PC-9 (cell line): ENCODE results near the gene FUT7. TPM values are rescaled to one million over a fixed set of nuclear protein-coding genes. Genes with fewer than 3 reads are reported as not detected.

ENCODE experiments used
- BruUV-seq: library from RNA; stranded (reverse); fragments of 400-500 nt; replicated peaks from 2 replicates; lab custom pipeline; 2021; lab: Mats Ljungman, UMichigan
- CTCF ChIA-PET: fragments of 300-600 bp; sonication (Branson Sonifier 250); formaldehyde crosslinking; loops from one replicate; lab custom pipeline; 2022; ENCODE audit warnings: antibody characterized with exemption; lab: Charles Lee
- POLR2A ChIA-PET: fragments of 300-600 bp; sonication (Branson Sonifier 250); formaldehyde crosslinking; loops from one replicate; lab custom pipeline; 2022; ENCODE audit warnings: antibody characterized with exemption; ENCODE audit not compliant: unreplicated experiment; lab: Charles Lee
- DNase-seq, 2 experiments: peaks; one replicate each; pipeline versions ENCODE4 v3.0.0 to v3.0.0-alpha.2; 2015 to 2022; ENCODE audit warnings: mixed read lengths in 1 of 2
- H2AFZ ChIP-seq: fragments of 200-600 bp; sonication (generic); 2 replicates; pipeline ENCODE4 v1.8.1; 2017; ENCODE audit warnings: antibody characterized with exemption
- H3F3A ChIP-seq: fragments of 200-600 bp; sonication (generic); 2 replicates; pipeline ENCODE4 v1.8.1; 2017; ENCODE audit warnings: antibody characterized with exemption, mild to moderate bottlenecking, low read depth; ENCODE audit not compliant: insufficient read depth
- H3K27ac ChIP-seq: fragments of 200-600 bp; sonication (generic); 2 replicates; pipeline ENCODE4 v1.6.1; 2016; ENCODE audit warnings: mixed run types
- H3K27me3 ChIP-seq: fragments of 200-600 bp; sonication (generic); 2 replicates; pipeline ENCODE4 v1.6.1; 2016; ENCODE audit warnings: low read depth, mixed run types; ENCODE audit not compliant: insufficient read depth
- H3K36me3 ChIP-seq: fragments of 200-600 bp; sonication (generic); 2 replicates; pipeline ENCODE4 v1.6.1; 2016; ENCODE audit warnings: low read depth, mixed run types
- H3K4me1 ChIP-seq: fragments of 200-600 bp; sonication (generic); replicated peaks from 2 replicates; pipeline ENCODE4 v1.6.1; 2016; ENCODE audit warnings: mixed run types; ENCODE audit not compliant: insufficient read depth
- H3K4me2 ChIP-seq: fragments of 200-600 bp; sonication (generic); 2 replicates; pipeline ENCODE4 v1.6.1; 2017; ENCODE audit warnings: mixed run types
- H3K4me3 ChIP-seq: fragments of 200-600 bp; sonication (generic); 2 replicates; pipeline ENCODE4 v1.6.1; 2016; ENCODE audit warnings: mixed run types
- H3K79me2 ChIP-seq: fragments of 200-600 bp; sonication (generic); 2 replicates; pipeline ENCODE4 v1.6.1; 2017; ENCODE audit warnings: low read depth, mixed run types
- H3K9me2 ChIP-seq: fragments of 200-600 bp; sonication (generic); 2 replicates; pipeline ENCODE4 v1.8.1; 2017; ENCODE audit warnings: mild to moderate bottlenecking; ENCODE audit not compliant: insufficient read depth
- H3K9me3 ChIP-seq: fragments of 200-600 bp; sonication (generic); 2 replicates; pipeline ENCODE4 v1.8.1; 2016; ENCODE audit warnings: low read depth; ENCODE audit not compliant: insufficient read depth
- H4K20me1 ChIP-seq: fragments of 200-600 bp; sonication (generic); 2 replicates; pipeline ENCODE4 v1.8.1; 2017; ENCODE audit not compliant: insufficient read depth
- EZH2 ChIP-seq: fragments of 200-600 bp; sonication (generic); IDR thresholded peaks from 2 replicates; pipeline ENCODE4 v1.8.0; 2017; ENCODE audit warnings: antibody characterized with exemption, low read depth
- intact Hi-C: fragments of 100-400 bp; cut with micrococcal nuclease; formaldehyde crosslinking; loops from one replicate; pipeline ENCODE4 v1.10.0; 2022; ENCODE audit not compliant: unreplicated experiment
- total RNA-seq: library from RNA; stranded (reverse); gene quantifications from 2 replicates; pipeline ENCODE4 v1.2.3, GENCODE V29; 2021
- TF ChIP-seq, protein P1 (sequence below): fragments of 200-600 bp; sonication (generic); conservative IDR thresholded peaks from 2 replicates; pipeline ENCODE4 v1.6.1; 2017; ENCODE audit warnings: mixed run types, antibody characterized with exemption, mild to moderate bottlenecking, moderate library complexity

The FUT7 gene
- total RNA-seq, 1 experiment from 2014 or later, result not detected

DNA sequence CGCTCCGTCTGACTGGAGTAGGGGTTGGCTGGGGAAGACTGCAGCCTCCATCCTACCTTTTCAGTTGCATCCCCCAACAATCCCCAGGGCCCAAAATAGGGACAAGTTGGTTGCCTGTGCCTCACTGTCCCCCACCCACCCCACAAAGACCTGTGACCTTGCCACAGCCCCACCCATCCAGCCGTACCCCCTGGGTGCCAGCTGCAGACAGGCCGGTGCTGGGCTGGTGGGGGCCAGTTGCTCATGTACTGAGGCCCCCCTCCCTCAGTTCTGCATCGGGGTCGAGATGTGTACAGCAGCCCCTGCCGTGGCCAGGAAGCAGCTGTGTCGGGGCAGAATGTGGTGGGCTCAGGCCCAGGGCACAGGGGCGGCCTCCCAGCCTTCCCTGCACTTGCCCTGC is 48.7 kb downstream of the FUT7 start:
- CTCF ChIA-PET, result no interaction called here
- Histone ChIP-seq H3K4me2 (no peak overlapping the region), H3K27ac (no peak overlapping the region), H3K27me3 (no peaks in the 10 kb centered on the region), H3K9me3 (no peaks in the 10 kb centered on the region), H3F3A (peaks cover 12% of the 10 kb centered on the region; the same call in 1 of the 2 replicates), H3K4me3 (no peak overlapping the region), H3K9me2 (no peaks in the 10 kb centered on the region), H3K4me1 (peaks cover 9% of the 10 kb centered on the region), H3K36me3 (no peaks in the 10 kb centered on the region), H3K79me2 (no peaks in the 10 kb centered on the region), H2AFZ (no peak overlapping the region), H4K20me1 (no peaks in the 10 kb centered on the region)
- no peak for DNase-seq
- intact Hi-C loops, result no loop called here
- BruUV-seq, result no TSS peak
- POLR2A ChIA-PET, result no interaction called here
- TF ChIP-seq EZH2, result no peak
- TF ChIP-seq, protein P1, sequence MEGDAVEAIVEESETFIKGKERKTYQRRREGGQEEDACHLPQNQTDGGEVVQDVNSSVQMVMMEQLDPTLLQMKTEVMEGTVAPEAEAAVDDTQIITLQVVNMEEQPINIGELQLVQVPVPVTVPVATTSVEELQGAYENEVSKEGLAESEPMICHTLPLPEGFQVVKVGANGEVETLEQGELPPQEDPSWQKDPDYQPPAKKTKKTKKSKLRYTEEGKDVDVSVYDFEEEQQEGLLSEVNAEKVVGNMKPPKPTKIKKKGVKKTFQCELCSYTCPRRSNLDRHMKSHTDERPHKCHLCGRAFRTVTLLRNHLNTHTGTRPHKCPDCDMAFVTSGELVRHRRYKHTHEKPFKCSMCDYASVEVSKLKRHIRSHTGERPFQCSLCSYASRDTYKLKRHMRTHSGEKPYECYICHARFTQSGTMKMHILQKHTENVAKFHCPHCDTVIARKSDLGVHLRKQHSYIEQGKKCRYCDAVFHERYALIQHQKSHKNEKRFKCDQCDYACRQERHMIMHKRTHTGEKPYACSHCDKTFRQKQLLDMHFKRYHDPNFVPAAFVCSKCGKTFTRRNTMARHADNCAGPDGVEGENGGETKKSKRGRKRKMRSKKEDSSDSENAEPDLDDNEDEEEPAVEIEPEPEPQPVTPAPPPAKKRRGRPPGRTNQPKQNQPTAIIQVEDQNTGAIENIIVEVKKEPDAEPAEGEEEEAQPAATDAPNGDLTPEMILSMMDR, result no peak

DNA sequence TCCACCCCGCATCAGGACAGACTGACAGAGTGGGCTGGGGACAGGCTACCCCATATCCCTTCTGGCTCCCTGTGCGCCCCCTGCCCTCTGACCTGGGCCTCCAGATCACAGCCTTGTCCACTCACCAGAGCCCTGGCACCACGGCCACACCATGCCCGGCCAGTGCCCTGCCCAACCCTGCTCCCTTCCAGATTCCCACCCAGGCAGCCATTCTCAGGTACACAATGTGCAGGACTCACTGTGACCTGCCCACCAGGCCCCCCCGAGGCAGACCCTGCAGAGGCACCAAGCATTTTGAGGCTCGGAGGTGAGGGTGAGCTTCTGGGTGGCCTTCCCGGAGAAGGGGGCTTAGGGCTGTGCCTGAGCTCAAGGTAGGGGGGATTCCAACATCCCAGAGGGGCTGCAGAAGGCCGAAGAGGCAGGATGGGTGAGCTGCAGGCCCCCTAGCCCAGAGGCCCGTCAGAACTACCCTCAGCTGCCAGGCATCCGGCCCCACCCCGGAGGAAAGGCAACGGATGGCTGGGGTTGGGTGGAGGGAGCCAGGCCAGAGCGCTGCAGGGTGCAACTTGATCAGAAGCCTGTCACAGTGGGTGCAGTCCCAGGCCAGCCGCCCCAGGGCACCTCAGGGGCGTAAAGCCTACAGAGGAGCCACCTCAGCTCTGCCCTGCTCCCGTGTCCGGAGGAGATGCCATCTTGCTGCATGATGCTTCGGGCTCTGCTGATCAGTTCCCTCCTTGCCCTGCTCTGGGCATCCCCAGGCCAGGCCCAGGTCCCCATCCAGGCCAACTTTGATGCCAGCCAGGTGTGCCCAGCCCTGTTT is 49.4 kb downstream of the FUT7 start, which contains the start of gene LCNL1:
Gene LCNL1 (plus strand): TSS at position 762 of the 820 bp plus-strand sequence. CDS start 594 bp downstream, outside the sequence.
- no peak within 1 kb of the TSS for H2AFZ ChIP-seq
- H3K79me2 ChIP-seq, result no peaks in the 10 kb centered on the region
- H3K9me2 ChIP-seq, result no peaks in the 10 kb centered on the region
- no peak within 1 kb of the TSS for H3K4me3 ChIP-seq
- H3K36me3 ChIP-seq, result no peaks in the 10 kb centered on the region
- H3F3A ChIP-seq, result peaks cover 12% of the 10 kb centered on the region; the same call in 1 of the 2 replicates
- H3K27me3 ChIP-seq, result no peaks in the 10 kb centered on the region
- peak in 1 of 2 experiments; percentile 67 for DNase-seq
- ChIA-PET CTCF (no interaction called here), POLR2A (interaction anchor here (0.6 kb wide), 2 partner anchors 45 to 182 kb away, joined by 3 read pairs; no protein-coding TSS in a partner anchor)
- no peak within 1 kb of the TSS for H3K4me2 ChIP-seq
- no peaks in the 10 kb centered on the region for H4K20me1 ChIP-seq
- H3K9me3 ChIP-seq, result no peaks in the 10 kb centered on the region
- H3K27ac ChIP-seq, result no peak within 1 kb of the TSS
- peaks cover 9% of the 10 kb centered on the region for H3K4me1 ChIP-seq
- intact Hi-C loops, result no loop called here
- TF ChIP-seq EZH2, result no peak
- TF ChIP-seq, protein P1, result no peak
- no TSS peak for BruUV-seq

DNA sequence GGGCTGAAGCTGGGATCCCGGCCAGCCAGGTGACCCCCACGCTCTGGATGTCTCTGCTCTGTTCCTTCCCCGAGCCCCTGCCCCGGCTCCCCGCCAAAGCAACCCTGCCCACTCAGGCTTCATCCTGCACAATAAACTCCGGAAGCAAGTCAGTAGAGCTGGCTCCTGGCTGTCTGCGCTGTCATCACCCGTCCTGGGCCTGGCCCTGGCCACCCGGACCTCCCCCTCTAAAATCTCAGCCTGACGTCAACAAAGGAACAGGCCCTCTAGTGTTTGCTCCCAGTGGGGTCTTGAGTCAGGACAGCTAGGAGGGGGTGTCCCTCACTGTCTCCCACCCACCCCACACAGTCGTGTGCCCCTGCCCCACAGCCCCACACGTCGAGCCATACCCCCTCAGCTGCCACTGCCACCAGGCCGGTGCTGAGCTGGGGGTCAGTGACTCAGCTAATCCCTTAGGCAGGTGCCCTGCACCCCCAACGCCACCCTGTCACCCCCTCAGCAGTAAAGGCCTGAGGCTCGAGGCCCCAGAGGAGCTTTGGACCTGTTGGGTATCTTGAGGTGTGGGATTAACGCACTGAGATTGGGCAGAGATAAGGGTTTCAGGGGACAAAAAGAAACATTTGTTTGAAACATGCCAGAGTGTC is 50.2 kb downstream of the FUT7 start:
- peaks cover 12% of the 10 kb centered on the region; the same call in 1 of the 2 replicates for H3F3A ChIP-seq
- no peaks in the 10 kb centered on the region for H3K9me2 ChIP-seq
- intact Hi-C loops, result no loop called here
- no peaks in the 10 kb centered on the region for H3K79me2 ChIP-seq
- H3K4me3 ChIP-seq, result no peak overlapping the region
- TF ChIP-seq, protein P1, result no peak
- no peak for TF ChIP-seq EZH2
- no peak for DNase-seq
- no peak overlapping the region for H2AFZ ChIP-seq
- no peak overlapping the region for H3K4me2 ChIP-seq
- no TSS peak for BruUV-seq
- no peaks in the 10 kb centered on the region for H4K20me1 ChIP-seq
- CTCF ChIA-PET, result no interaction called here
- H3K36me3 ChIP-seq, result no peaks in the 10 kb centered on the region
- POLR2A ChIA-PET, result interaction anchor here (0.6 kb wide), 2 partner anchors 44 to 181 kb away, joined by 3 read pairs; no protein-coding TSS in a partner anchor
- no peaks in the 10 kb centered on the region for H3K9me3 ChIP-seq
- H3K27me3 ChIP-seq, result no peaks in the 10 kb centered on the region
- H3K4me1 ChIP-seq, result peaks cover 9% of the 10 kb centered on the region
- H3K27ac ChIP-seq, result no peak overlapping the region
